NCI-H1694 treated with DMSO at 0.1 percent for 48 hours (cell line): ENCODE results near the gene SCN4B.

Experiments used
- DNase-seq: peaks from one replicate; lab custom pipeline; 2025; lab: John Stamatoyannopoulos, UW

Gene SCN4B

DNA sequence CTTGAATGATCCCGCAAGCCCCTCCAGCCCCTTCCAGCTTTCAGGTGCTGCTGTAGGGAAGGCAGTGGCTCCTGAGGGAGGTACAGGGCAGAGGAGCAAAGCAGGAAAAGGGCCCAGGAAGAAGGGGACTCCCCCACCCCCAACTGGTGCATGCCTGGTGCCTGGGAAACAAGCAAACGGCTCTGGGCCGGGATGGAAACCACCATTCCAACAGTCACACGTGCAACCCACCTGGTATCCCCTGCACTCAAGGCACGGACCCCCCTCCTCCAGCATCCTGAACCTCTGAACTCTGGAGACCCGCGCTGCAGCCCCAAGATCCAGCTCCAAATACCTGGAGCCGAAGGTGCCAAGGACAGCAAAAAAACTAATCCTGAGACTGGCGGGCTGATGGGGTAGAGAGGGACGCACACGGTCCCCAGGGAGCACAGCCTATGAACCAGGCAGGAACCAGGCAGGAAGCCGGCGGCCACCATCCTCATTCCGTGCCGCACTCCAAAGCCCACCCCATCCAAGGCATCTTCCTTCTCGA lies 537 bp downstream of the SCN4B start:
- DNase-seq: no peak

DNA sequence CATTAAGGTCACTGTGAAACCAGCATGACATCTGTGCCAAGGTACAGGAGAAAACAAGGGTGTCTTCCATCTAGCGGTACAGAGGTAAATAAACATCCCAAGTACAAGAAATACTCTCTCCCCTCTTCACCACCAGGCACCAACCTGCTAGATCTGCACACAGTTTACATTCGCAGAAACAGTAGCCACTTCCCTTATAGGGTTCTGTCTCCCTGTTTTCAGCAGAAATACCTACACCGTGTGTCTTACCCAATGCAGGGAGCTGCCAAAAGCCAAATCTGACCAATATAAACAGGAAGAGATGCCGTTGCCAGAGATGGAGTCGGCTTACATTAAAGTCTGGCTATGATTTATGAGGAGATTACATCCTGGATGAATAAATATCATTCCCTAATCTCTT lies 1.2 kb downstream of the SCN4B start:
- no peak for DNase-seq

DNA sequence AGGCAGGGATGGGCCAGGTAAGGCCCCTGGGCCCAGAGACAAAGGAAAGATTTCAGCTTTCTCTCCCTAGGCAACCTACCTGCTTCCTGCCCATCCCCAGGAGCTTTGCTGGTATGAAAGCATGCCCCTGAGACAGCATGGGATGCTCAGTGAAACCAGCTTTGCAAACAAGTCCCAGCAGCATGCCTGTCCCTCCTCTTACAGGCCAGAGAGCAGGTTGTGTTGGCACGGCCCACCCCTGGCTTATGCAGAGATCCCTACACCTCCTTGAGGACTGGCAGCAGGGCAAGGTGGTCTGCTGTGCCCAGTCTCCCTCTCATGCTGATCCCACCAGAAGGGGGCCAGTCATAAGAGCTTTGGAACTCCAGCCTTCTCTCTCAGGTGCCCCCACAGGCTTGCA lies 3.1 kb downstream of the SCN4B start:
- no peak for DNase-seq

DNA sequence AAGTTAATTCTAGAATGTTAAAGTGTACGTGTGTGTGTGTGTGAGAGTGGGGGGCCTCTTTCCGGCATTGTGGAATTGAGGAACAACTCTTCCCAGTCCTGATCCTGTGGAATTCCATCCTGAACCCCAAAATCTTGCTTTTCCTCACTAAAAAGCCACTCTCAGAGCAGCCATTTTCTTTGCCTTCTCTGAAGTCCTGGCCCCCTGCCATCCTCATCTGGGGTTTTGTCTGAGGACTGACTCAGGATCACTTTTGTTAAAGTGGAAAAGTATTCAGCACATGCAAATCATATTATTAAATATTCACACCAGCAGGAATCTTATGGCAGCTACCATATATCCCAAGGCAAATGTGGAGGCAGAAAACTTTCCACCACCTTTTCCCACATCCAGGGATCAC lies 3.8 kb downstream of the SCN4B start:
- no peak for DNase-seq

DNA sequence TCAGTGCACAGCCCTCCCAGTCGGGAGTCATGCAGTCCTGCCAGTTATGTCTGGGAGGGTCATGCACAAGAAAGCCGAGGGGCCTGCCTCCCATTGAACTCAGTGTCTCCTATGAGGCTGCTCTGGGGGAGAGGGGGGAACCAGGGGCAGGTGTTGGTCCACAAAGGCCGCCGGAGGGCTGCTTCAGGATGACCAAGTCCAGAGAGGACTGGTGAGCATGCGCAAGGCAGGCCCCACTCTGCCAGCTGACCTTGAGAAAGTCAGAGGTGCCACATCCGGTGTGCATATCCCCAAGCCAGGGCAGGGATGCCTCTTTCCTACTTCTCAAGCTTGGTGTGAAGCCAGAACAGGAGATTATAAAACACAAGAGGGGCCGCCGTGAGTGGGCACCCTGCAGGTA lies 4.4 kb downstream of the SCN4B start:
- DNase-seq: no peak

DNA sequence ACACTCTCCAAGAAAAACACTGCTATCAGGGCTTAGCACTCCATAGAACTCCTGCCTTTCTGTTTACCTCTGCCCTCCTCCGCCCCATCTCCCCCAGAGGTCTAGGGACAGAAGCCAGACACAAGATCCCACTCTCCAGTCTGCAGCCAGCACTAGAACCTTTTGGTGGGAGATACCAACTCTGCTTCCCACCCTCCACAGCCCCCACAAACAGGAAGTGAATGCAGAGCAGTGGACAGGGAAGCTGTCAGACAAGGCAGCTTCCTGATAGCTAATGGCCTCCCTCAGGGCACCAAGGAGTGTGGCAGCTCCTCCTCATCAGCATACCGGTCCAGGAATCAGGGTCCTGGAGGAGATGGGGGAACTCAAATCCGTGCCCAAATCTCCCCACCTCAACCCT lies 5.1 kb downstream of the SCN4B start:
- no peak for DNase-seq

DNA sequence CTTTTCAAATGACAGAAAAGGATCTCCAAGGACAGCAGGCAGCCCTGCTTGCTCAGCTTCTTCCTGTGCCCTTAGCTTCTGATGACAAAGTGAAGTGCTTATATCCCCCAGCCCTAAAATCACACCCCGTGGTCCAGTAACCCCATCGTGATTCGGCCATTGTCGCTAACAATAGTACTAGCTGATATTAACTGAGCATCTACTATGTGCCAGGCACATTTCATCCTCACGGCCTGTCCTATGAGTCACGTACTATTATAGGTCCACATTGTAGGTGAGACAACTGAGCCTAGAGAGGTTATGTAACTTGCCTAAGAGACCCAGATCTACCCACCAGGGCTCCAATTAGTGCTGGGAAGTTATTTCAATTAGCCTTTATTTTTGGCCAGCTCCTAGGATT lies 6.1 kb downstream of the SCN4B start:
- no peak for DNase-seq

DNA sequence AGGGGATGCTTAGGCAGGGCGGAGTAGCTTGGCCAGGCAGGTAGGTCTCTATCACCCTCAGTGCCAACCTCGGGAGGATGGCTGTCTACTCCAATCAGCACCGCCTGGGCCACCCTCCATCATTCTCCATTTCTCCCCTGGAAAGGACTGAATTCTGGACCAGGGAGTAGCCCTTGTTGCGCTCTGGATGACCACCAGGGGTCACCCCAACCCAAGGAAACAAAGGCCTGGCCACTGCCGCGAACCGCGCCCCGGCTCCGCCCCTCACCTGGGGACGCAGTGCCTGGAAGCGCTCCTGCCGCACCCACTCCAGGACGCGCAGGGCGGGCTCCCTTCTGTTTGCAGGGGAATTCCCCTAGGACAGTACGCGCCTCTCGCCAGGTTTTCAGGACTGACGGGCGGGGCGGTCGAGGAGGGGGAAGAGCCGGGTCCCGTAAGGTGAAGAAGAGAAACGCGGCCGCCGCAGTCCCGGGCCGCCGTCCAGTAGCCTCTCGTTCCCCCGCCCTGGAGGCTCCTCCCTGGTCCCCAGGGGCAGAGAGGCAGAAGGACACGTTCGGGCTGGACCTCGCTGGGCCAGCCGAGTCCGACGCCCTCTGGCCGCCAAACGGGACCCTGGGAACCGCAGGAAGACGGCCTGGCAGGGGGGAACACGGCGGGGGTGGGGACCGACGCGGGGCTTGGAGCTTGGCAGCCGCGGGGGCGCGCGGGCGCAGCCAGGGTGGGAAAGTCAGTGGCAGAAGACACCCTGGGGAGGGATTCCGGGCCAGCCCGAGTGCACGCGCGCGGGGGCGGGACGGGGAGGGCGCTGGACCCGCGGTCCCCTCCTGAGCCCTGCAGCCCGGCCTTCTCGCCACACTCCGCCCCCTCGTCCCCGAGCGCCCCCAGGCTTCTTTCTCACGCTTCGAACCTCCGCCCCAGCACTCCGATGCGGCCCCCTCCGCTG lies 7.1 kb downstream of the SCN4B start:
- peak; percentile 27 for DNase-seq

DNA sequence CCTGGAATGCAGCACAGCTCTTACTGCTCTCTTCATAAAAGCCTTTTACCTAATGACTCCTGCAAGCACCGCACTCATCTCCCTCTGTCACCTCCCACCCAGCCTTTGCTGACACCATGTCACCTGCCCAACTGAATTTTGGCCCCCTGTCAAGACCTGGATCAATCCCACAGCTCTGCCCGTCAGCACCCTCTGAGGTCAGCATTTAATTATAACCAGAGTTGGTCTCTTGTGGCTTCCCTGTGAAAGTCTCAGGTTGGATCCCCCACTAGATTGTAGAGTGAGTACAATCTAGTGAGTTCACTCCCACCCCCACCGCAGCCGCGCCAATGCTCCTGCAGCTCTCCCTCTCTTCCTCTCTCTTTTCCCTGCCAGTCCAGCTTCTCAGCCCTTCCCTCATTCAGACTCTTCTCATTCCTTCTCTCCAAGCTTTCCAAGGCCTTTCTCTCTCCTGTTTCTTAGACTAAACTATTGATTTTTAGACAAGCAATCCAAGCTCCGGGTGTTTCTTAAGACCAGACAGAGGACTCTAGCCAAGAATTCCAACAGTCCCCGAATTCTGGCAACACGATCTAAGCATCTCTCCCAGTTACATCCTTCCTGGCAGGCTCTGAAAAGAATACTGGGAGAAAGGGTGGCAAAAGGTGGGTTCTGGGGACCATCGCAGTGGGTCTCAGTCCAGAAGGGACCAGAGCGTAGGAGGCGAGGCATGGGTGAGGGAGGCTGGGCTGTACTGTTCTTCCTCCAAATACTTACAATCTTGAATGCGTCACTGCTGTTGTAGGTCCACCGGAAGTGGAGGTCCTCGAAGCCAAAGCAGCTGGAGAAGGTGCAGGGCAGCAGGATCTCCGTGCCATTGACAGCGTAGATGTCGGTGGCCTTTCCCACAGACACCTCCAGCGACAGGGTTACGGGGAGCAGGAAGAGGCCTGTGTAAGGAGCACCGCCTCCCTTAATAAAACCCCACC lies 8.0 kb downstream of the SCN4B start:
- no peak for DNase-seq

DNA sequence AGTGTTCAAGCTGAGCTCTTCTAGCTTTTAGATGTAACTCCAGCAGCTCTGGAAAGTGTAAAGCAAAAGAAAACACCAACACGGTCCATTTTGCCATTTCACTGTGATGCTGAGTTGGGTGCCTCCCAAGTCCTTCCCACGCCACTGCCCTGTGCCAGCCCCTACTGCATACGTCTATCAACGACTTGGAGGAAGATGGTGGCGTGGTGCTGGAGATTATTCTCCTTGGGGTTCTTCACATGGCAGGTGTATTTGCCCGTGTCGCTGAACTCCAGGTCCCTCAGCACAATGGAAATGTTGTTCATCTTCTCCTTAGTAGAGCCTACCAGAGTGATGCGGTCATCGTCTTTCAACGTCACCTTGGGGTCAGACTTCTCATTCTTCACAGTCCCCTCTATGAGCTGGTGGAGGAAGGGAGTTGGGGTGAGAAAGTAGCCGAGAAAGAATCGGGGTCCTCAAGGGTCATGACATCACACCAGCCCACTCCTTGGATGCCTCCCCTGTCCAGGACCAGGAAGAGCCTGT lies 8.9 kb downstream of the SCN4B start:
- DNase-seq: no peak

DNA sequence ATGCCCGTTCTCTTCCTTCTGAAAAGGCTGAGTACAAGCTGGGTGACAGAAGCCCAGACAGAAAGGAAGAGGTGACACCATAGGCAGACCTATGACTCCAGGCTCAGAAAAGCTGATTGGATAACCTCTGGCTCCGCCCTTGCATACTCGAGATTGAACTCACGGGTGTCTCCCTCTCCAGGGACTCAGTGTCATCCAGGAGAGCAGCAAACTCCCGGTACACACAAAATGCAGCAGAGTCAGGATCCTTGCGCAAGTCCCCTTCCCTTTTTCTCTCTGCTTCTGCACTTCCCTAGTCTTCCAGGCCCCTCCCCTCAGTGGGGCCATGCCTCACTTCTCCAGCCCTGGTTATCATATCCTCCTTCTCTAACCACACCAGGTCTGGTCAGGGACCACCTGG lies 9.8 kb downstream of the SCN4B start:
- DNase-seq: no peak

DNA sequence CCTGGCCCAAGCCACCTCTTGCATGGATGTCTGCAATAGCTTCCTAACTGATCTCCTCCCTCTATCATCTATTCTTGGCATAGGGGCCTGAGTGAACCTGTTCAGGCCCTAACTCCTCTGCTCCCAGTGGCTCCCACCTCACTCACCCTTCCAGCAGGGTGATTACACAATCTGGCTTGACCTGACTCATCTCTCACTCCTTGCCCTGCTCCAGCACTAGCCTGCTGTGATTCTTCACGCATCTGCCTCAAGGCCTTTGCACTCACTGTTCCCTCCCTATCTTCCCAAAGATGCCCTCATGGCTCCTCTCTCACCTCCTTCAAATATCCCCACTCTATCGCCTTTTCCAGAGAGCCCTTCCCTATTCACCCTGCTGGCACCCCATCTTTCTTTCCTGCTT lies 10.5 kb downstream of the SCN4B start:
- DNase-seq: no peak

DNA sequence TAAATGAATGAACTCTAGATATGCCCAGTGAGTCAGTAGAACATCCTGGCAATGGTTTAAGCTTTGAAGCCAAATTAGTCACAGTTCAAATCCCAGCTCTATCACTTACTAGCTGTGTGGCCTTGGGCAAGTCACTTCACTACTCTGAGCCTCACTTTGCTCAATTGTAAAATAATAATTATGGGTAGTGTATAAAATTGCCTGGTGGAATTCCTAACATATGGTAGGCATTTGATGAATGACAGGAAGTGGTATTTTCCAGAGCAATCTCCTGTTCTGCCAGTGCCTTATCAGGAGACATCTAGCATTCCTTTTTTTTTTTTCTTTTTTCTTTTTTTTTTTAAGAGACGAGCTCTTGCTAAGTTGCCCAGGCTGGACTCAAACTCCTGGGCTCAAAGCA lies 13.0 kb downstream of the SCN4B start:
- DNase-seq: no peak

DNA sequence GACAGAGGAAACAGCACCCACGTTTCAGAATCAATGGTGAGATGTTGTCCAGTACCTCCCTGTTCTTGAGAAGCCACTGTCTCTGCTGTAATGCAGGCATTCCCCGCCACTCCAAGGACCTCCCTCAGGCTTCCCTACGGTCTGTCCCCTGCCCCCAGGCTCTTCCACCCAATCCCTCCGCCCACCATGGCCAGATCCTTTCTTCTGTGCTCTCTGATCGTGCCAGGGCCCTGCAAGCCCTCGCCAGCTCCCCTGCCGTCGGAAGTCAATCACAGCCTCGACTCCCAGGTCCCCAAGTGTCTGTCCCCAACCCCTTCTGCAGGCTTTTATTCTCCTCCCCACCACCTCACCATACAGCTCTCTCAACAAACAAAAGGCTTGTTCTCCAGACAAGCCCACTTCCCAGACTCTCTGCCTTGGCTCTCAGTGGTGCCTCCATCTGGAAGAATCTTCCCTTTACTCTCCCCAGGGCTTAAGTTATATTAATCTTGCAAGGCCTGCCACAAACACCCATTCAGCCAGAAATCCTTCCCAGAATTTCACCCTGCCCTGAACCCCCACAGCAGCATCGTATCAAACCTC lies 13.7 kb downstream of the SCN4B start:
- DNase-seq: no peak

DNA sequence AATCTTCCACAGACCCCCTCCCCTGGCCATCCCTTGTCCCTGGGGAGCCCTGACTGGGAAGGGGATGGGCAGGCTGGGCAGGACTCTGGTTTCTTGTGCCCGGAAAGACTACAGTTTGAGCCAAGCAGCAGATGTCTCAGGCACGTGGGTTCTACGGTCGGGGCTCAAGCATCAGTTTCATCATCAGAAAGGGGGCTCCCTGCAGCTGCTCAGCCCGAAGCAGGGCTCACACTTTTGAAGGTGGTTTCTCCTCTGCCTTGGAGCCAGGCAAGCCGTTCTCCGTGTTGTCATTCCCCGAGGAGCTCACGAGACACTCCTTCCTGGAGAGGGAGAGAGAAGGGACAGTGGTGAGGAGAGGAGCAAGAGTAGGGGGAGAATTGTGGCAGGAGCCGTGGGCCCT lies 15.8 kb downstream of the SCN4B start:
- DNase-seq: no peak

DNA sequence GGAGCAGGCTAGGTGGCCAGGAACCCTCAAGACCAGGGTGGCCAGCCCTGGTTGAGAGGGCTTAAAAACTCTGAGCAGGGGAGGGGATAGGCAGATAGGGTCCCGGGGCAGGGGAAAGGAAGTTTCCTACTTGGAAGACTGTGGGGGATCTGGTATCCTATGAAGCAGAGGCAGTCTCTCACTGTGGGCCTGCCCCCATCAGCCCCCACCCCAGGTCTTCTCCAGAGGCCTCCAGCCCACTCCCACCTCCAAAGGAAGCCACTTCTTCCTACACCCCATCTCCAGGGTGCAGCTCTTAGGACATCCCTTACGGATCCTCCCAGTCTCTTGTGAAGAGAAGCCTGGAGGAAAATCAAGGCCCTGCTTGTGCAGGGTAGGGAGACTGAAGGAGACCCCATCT lies 16.3 kb downstream of the SCN4B start:
- no peak for DNase-seq

DNA sequence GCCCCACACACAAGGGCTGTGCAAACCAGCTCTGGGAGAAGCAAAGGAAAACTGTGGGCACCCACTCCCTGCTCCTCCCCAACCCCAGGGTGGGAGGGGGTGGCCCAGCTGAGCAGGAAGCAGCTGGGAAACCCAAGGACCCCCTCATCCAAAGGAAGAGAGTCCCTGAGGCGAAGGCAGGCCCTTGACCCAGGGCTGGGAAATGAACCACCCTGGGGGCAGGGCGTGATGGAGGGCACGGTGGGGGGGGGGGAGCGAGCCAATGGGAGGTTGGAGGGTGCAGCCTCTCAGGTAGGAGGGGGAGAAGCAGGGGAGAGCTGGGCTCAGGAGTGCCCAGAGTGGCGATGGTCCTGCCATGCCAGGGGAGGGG lies 16.8 kb downstream of the SCN4B start:
- DNase-seq: no peak

DNA sequence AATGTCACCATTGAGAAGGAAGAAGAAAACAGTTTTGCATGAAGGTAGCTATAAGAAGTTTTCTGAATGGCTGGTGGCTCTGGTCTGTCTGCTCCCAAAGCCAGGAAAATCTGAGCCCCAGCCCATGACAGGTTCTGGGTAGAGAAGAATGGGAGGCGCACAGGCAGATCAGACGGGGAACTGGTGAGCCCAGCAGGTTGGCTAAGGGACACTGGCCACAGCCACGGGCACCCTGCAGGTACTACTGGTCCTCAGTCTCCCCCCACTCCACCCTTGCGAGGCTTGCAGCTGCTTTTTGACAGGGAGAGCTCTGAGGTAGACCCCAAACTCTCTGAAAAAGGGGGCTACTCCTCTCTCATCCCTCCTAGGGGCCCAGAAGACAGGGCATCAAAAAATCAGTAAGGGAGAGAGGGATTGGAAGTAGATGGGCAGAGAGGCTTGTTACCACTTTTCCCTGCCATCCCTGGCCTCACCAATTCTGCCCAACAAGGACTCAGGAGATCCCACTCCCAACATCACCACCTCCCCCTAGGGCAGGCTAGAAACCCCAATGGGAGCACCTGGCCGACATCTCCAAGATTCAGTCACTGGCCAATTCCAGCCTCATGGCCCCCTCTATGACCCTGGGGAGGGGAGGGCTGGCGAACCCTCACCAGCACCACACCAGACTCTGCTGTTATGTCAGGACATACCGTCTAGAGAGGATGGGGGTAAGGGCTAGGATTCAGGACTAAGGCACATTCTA lies 17.4 kb downstream of the SCN4B start:
- DNase-seq: no peak

DNA sequence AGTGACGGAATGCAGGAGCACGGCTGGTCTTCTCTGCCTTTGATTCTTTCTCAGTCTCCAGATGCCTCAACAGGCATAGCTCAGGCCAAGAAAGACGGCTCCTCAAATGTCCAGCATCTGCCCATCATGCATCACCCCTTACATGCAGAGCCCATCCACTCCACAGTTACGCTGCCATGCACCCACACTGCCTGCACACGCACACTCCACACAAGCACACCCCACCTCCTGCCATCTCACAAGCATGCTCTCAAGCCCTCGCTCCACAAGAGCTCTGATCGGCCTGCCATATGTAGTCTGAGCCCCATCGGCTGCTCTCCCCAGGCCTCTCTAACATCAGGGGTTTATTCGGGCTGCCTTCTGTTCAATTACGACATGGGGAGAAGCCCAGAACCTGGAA lies 18.8 kb downstream of the SCN4B start:
- DNase-seq: no peak

DNA sequence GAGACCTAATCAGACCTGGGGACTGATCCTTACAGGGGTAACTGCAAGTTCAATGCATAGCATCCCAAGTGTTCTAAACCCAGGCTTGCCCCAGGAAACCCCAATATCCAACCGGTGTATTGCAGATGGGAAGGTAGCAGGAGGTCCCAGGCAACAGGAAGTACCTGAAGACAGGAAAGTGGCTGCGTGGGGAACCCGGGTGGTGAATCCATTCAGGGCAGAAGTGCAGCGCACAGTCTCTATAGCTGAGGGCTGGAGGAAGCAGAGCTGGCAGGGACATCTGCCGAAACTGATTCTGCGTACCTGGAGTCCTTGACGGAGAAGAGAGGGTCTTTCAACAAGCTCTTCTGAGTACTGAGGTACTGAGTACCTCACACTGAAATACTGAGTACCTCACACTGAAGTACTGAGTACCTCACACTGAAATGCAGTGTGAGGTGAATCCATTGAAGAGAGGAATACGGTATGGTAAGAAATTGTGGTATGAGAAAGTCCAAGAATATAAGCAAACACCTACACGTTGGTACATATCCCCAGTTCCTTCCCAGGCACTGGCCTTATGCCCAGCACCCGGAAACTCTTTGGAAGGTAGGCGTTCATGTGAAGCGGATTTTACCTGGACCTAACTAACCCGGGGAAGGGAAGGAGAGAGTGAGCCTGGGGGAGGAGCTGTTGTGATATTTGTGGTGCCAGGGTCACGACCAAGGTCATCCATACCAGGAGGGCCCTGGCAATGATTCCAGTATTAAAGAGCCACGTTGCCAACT lies 20.1 kb downstream of the SCN4B start:
- DNase-seq: no peak
